Stimulated activated CD8-positive, alpha-beta memory T cell treated with anti-CD3 and anti-CD28 coated beads, Interleukin-12 subunit alpha, Interleukin-12 subunit beta, amount 100 ng/mL, for 24 hours (primary cell): ENCODE data around the gene PRKAA2.
"Not testable (repeated sequence)": the region's sequence is repeated elsewhere in the genome, so short reads cannot be mapped to it uniquely, and the experiment has no call there.

ENCODE experiments used
- DNase-seq: peaks from one replicate; pipeline ENCODE4 v3.0.0-alpha.2; 2020; ENCODE audit errors: extremely low read depth

PRKAA2 gene

DNA sequence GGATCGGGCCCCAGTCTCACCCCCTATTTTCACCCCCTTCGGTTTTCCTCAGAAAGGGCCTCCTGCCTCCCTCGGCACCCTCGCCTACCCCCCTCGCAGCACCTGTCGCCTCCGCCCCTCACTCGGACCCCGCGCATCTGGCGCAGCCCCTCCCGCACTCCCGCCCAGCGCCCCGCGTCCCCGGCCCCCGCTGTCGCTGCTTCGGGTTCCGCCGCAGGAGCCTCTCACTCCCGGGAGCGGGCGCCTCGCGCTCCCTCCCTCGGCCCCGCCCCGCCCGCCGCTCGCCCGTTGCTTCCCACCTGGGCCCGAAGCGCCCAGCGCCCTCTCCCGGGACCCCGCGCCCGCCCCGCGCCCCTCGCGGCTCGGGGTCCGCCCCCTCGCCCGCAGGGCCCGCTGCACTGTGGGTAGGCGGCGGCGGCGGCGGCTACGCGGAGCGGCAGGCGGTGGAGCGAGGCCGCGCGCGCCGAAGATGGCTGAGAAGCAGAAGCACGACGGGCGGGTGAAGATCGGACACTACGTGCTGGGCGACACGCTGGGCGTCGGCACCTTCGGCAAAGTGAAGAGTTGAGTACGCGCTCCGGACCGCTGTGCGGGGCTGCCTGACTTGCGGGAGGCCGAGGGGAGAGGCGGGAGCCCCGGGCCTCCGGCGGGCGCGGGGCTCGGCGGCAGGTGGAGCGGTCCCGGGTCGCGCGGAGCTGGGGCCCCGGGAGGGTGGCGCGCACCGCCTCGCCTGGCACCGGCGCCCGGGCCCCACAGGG lies at the start of gene PRKAA2:
Gene PRKAA2 (plus strand): TSS at position 396 of the 758 bp plus-strand sequence. CDS start 74 bp downstream, at position 470.
- no peak for DNase-seq

DNA sequence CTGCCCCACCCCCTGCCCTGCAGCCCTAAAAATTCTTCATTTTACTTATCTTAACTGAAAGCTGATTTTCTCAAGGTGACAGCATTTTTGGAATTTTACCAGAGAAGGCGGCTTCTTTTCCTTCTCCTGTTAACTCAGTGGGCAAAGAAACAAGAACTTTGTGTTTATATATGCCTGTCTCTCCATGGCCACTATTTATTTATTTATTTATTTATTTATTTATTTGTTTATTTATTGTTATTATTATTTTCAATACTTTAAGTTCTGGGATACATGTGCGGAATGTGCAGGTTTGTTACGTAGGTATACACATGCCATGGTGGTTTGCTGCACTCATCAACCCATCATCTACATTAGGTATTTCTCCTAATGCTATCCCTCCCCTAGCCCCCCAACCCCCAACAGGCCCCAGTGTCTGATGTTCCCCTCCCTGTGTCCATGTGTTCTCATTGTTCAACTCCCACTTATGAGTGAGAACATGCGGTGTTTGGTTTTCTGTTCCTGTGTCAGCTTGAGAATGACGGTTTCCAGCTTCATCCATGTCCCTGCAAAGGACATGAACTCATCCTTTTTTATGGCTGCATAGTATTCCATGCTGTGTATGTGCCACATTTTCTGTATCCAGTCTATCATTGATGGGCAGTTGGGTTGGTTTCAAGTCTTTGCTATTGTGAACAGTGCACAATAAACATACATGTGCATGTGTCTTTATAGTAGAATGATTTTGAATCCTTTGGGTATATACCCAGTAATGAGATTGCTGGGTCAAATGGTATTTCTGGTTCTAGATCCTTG lies 49.5 kb upstream of the PRKAA2 start:
- not testable (repeated sequence) for DNase-seq

DNA sequence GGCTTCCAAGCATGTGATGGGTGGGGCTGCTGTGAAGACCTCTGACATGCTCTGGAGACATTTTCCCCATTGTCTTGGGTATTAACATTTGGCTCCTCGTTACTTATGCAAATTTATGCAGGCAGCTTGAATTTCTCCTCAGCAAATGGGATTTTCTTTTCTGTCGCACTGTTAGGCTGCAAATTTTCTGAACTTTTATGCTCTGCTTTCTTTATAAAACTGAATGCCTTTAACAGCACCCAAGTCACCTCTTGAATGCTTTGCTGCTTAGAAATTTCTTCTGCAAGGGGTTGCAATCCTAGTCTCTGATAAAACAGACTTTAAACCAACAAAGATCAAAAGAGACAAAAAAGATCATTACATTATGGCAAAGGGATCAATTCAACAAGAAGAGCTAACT lies 35.0 kb upstream of the PRKAA2 start:
- DNase-seq, result not testable (repeated sequence)

DNA sequence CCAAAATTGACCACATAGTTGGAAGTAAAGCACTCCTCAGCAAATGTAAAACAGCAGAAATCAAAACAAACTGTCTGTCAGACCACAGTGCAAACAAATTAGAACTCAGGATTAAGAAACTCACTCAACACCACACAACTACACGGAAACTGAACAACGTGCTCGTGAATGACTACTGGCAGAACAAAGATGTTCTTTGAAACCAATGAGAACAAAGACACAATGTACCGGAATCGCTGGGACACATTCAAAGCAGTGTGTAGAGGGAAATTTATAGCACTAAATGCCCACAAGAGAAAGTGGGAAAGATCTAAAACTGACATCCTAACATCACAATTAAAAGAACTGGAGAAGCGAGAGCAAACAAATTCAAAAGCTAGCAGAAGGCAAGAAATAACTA lies 34.3 kb upstream of the PRKAA2 start:
- not testable (repeated sequence) for DNase-seq

DNA sequence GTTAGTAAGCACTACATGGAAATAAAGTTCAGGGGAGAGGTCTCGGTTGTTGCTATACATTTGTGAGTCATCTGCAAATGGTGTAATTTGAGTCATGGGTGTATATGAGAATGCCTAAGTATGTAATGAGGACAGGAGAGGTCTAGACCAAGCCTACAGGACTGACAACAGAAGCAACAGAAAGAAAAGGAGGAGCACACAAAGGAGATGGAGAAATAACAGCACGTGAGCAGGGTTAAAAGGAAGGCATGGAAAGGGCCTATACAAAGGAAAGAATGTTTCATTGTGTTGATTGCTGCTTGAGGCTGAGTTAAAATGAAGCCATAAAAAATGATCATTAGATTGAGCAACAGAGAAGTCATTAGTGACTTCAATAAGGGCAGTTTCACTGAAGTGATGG lies 28.0 kb upstream of the PRKAA2 start:
- DNase-seq, result no peak

DNA sequence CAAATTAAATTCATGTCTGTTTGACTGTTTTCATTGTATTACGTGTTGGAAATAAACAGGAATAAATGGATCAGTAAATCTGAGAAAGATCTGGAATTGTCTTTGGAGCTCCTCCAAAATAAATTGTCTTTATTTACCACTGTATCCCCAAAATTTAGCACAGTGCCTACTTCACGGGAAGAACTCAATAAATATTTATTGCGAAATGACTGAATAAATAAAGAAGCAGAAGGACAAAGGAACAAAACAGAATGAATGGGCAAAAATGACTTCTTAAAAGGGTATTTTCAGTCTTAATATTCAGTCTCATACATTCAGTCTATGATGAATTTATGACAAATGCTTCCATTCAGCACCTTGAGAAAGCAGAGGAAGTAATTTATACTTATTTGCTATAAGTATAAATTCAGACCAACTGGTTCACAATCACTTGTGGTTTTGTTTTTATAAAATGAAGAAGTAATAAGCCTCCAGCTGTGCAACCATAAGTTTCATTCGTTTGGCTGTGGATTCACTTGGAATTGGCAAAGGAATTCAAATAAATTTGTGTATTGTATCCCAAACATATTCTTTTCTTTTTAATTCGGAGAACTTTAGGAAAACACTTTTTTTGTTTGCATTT lies 19.2 kb upstream of the PRKAA2 start:
- DNase-seq, result no peak

DNA sequence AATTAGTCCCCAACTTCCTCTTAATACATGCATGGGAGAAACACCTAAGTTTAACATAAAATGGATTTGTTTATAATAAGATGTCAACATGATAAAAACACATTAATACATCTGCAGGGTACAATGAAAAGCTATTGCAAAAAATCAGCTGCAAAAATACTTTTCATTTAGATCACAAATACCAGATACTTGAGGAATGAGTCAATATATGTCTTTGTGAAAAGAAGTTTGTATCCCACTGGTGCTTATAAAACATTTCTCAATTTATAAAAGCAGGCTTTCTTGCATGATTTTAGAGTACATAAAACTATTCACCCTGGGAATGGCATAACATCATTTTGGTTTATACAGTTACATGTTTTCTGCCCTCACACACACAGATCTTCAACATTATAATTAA lies 18.6 kb upstream of the PRKAA2 start:
- no peak for DNase-seq

DNA sequence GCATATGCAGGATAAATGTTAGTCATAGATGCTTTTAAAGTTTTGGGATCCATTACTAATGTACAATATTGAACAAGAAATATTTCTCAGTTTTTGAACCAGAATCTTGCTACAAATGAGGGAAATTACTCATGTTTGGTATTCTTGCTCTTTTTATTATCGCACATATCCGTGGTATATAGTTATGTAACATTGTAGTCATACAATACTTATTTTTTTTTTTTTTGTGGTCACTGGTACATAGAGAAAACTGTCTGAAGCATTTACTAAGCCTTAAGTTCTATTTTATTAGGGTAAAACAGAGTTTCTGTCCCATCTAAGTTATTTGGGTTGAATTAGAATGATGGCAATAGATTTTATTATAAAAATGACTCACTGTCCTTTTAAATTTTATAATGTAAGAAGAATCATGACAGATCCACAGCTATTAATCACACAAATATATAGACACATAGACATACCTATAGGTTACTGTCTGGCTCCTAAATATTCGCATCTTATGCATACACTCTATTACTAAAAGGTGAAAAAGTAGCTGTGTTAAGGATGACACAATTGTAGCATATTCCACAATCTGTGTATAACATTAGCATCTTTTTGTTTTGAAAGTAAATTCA lies 18.0 kb upstream of the PRKAA2 start:
- DNase-seq, result no peak

DNA sequence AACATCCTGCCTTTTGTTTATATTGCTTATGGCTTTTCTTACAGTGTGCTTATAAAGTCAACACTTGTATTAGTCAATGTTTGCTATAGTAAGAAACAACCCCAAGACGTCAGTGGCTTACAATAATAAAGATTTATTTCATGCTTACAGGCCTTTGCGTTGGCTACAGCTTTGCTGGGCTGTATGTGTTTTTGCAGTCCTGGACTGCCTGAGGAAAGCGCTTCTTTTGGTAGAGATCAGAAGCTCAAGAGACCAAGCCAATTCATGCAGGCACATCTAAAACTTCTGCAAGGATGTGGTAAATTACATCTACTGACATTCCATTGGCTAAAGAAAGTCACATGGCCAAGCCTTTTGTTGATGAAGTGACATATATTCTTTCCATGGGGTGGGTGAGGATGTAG lies 17.5 kb upstream of the PRKAA2 start:
- DNase-seq, result no peak

DNA sequence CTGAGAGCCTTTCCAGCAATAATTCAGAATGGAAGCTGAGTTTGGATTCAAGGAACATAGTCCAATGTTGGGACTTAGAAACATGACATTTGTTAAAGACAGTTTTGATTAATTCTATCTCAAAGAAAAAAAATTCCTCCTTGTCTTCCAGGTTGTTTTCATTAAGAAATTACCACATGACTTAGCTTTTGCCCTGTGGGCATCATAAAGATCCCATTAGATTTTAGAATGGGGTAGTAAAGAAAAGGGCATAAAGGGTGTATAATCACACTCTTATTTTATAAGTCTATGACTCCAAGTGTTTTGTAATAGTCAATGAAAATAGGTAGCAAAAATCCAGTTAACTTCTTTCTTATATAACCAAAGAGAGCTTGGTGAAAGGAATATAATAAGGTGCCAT lies 14.3 kb upstream of the PRKAA2 start:
- DNase-seq, result no peak

DNA sequence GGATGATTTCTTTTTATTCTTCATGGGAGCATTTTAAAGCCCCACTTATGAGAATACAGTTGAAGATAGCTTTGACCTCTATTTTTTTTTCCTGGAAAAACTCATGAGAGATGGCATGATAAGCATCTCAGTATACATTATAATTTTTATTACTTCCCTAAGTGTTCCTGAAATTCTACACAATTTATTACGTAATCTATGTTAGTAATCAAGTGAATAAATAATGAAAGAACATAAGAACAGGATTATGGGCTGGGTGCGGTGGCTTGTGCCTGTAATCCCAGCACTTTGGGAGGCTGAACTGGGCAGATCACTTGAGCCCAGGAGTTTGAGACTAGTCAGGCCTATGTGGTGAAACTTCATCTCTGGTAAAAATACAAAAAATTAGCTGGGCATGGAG lies 13.2 kb upstream of the PRKAA2 start:
- no peak for DNase-seq

DNA sequence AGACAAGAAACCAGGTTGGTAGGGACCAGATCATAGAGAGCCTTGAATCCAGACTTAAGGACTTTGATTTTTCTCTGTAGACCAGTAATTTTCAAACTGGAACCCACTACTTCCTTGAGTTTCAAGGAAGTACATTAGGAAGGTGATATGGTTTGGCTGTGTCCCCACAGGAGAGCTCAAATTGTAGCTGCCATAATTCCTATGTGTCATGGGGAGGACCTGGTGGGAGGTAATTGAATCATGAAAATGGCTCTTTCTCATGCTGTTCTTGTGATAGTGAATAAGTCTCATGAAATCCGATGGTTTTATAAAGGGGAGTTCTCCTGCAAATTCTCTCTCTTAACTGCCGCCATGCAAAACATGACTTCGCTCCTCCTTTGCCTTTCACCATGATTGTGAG lies 10.1 kb upstream of the PRKAA2 start:
- DNase-seq, result no peak

DNA sequence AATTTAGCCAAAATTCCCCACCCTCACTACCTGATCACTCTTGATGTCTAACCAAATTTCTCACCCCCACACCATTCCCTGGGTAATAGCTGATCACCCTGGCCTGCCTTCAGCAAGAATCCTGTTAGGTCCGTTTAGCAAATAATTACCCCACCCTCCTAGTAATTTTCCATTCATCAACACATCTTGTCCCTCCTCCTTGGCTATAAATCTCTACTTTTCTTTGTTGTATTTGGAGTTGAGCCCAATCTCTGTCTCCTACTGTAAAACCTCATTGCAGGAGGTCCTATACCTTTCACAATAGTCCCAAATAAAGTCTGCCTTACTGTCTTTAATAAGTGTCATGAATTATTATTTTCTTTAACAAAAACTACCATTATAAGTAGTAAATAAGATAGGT lies 6.9 kb upstream of the PRKAA2 start:
- DNase-seq, result no peak

DNA sequence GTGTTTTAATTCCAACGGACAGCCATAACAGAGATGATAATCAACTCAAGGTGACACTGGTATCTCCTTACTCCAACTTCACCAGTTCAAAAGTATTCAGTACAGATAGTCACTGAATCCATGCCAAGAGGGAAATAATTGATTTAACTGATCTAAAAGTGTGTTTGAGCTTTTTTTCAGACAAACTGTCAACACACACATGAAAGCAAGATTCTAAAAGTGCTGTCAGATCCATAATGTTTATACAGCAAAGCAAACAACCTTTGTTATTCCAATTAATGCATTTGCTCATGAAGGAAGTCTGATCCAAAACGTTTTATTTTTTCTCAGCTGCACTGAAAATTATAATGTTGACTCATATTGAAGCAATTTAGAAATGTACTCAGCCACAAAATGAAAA lies 5.9 kb upstream of the PRKAA2 start:
- DNase-seq, result no peak

DNA sequence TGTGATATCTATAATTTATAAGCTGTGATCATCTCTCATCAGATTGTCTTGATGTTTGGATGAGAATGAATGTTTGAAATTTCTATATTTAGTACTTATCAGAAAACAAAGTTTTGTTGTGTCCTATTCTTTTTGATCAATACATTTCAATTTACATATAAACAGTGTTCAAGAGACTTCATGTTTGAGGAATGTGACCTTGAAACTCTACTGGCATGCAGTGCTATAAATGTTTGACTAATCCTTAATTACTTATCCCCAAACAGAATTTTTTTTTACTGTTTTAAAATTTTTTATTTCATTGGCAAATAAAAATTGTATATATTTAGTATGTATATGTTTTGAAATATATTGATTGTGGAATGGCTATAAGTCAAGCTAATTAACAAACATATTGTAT lies 1.5 kb upstream of the PRKAA2 start:
- DNase-seq, result no peak

DNA sequence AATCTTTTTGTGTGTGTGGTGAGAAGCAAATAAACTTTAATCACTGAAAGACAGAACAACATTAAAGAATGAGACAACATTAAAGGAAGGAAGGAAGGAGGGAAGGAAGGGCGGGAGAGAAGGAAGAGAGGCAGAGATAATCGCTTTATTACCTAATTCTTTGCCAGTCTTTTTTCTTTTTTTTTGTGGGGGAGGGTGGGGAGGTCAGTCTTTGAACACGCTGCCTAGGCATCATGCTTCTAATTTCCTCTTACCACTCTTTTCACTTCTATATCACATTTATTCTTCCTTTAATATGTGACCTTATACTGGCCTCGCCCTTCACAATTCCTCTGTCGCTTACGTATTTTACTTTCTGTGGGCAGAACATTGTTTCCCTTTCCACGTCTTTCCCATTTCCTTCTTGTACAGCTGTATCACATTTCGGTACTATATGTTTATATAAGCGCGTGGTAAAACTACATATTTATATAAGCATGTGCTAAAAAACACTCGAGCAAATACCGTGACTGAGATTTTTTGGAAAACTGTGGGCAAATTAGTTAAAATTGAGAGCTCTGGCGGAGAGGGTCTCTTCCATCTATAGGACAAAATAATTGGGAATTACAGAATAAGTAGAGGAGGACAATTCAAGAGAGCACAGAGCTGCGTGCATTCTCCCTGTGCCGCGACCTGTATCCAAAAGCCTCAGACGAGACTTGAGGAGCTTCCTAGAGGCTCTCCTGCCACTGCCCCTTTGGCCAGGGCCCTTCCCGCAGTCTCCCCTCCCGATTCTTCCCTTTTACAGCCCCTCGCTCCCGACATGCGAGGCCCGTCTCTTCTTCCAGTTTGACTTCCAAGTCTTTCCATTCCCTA lies 823 bp upstream of the PRKAA2 start:
- no peak for DNase-seq

DNA sequence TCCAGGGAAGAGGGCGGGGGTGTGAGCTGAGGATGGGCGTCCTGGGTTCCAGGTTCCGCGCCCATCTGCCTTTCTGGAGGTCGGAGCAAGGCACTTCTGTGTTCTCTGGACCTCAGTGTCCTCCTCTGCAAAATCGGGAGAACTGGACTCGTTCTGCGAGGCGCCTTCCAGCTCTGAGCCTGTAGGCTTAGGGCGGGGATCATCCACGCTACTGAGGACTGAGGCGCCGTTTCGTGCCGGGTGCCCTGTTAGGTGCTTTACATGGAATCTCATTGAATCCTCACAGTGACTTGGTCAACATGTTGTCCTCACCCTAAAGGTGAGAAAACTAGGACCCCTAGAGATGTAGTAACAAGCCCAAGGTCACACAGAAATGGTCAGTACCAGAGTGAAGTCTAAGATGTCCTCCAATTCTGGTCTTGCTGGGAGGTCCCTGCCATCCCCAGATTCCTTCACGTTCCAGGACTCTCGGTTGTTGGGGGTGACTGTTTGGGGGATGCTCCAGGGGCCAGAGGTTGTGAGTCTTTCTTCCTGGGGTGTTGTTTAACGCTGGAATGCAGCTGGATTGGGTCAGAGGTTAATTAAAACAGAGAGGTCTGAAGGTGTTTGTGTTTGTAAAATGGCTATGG lies 677 bp downstream of the PRKAA2 start:
- DNase-seq, result no peak

DNA sequence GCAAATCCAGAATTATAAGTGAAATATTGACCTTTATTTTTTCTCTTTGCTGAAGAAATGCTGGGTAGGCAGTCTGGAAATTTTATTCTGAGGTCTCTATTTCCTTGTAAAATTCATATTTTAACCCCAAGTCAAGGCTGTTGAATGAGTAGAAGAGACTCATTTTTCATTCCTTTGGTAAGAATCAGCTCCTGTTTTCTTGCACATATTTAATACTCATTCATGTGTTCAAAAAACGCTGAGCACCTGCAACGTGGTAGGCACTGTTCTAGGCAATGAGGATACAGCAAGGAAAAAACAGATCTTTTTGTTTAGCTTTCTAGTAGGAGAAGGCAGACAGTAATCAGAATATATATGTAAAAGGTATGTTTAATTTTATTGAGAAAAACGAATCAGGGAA lies 1.5 kb downstream of the PRKAA2 start:
- DNase-seq, result no peak

DNA sequence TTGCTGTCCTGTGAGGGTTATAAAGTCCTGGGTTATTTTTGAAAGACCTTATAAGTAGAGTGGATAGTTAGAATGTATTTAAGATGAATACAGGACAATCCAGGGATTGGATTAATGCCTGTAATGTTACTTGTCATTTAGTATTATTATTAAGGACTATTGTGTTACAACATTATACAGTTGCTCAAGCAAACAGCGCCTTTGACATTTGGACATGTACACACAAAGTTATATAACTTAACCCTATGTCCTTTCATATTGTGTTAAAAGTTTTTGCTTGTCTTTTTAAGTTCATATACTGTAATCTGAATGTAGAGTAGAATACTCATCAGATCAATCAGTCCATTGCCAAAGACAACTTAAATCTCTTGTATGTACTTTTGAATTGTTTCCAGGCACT lies 2.0 kb downstream of the PRKAA2 start:
- DNase-seq, result no peak

DNA sequence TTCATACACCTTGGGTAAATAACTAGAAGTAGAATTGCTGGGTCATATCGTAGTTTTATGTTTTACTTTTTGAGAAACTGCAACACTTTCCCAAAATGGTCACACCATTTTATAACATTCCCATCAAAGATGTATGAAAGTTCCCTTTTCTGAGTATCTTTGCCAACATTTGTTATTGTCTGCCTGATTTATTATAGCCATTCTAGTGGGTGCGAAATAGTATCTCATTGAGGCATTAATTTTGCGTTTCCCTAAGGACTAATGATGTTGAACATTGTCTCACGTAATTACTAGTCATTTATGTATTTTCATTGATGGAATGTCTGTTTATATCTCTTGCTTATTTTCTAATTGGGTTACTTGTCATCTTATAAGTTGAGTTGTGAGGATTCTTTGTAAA lies 3.4 kb downstream of the PRKAA2 start:
- DNase-seq, result no peak
